ENCODE measurements around the gene COL10A1. TPM values are rescaled to one million over a fixed set of nuclear protein-coding genes. Genes with fewer than 3 reads are reported as not detected.
A peak's percentile ranks its signal among the peaks of the same experiment; 100 is the strongest.

Gene COL10A1
- total RNA-seq, 2 donors from 2014 or later: 0.92 TPM; not detected in 1

DNA sequence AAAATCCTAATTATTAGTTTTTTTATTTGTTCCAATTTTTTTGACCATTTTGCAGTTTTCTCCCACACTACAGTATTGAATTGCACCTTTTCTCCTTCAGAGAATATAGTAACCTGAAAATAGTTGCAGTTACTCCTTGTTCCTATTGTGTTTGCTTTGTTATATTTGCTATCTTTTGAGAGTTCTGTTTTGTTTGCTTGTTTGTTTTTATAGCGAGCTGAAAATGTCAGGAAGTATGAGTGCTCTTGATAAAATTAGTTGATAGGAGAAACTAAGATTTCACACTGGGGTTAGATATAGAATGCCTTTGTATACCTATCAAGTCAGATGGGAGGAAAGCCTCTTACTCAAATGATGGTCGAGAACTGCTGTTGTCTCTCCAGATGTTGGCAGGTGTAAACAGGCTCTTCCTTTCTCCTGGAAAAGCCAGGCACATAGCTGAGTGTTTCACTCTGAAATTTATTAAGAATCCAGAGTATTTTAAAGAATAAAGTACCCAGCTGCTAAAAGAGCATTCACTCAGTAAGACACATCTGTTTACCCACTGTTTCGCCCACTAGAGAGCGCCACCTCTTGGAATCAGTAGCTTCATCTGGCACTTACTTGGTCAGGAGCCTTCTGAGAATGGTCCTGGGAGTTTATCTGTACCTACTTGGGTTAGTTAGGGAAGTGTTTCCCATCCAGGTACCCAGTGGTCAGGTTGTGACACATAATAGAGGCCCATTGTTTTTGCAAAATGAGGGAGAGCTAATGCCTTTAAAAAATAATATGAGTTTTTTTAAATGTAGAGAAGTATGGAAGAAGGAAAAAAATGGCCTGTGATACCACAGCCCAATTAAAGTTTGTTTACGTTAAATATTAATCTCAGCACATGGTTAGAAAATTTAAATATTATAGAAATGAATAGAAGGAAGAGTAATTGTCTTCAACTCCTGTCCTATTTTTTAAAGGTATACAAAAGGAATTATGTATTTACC lies 14.1 kb downstream of the COL10A1 start:
- no peaks in the 10 kb centered on the region for H3K27me3 ChIP-seq (replicated peaks; ENCODE audit: insufficient read depth)
- no peak for DNase-seq (ENCODE audit: low spot score)
- H3K36me3 ChIP-seq: peaks cover 32% of the 10 kb centered on the region
- no peak overlapping the region for H3K4me3 ChIP-seq
- H3K27ac ChIP-seq: no peak overlapping the region
- TF ChIP-seq, protein P1, sequence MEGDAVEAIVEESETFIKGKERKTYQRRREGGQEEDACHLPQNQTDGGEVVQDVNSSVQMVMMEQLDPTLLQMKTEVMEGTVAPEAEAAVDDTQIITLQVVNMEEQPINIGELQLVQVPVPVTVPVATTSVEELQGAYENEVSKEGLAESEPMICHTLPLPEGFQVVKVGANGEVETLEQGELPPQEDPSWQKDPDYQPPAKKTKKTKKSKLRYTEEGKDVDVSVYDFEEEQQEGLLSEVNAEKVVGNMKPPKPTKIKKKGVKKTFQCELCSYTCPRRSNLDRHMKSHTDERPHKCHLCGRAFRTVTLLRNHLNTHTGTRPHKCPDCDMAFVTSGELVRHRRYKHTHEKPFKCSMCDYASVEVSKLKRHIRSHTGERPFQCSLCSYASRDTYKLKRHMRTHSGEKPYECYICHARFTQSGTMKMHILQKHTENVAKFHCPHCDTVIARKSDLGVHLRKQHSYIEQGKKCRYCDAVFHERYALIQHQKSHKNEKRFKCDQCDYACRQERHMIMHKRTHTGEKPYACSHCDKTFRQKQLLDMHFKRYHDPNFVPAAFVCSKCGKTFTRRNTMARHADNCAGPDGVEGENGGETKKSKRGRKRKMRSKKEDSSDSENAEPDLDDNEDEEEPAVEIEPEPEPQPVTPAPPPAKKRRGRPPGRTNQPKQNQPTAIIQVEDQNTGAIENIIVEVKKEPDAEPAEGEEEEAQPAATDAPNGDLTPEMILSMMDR (IDR thresholded peaks at IDR 0.05): peak; percentile 19
- ATAC-seq (ENCODE audit: insufficient number of reproducible peaks, low FRiP score, low read depth): no peak
- H3K9me3 ChIP-seq: no peaks in the 10 kb centered on the region
- peaks cover 2 to 16% of the 10 kb centered on the region in 2 donors for H3K4me1 ChIP-seq (ENCODE audit: control insufficient read depth in 1 of 2, low read depth in 2 of 2)

DNA sequence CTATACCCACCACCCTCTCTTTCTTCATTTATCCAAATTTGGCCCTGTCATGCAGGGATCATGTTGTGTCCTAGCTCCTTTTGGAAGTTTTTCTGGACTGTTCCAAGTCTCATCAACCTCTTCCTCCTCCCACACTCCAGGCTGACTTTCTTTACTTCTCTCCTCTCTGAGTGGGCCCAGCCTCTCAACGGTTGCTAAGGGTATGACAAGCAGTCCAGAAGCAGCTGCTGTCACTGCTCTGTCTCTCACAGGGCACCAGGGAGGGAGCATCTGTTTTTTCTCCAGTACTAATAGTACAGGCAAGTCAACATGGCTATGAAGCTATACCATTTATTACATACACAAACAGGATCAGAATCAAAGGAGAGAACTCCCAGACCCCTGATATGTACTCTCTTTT lies 17.1 kb downstream of the COL10A1 start:
- Histone ChIP-seq H3K27ac (no peak overlapping the region), H3K4me1 (ENCODE audit: control insufficient read depth in 1 of 2, low read depth in 2 of 2) (peaks cover 22 to 32% of the 10 kb centered on the region in 2 donors), H3K27me3 (replicated peaks; ENCODE audit: insufficient read depth) (no peaks in the 10 kb centered on the region), H3K4me3 (no peak overlapping the region), H3K36me3 (peaks cover 27% of the 10 kb centered on the region), H3K9me3 (no peaks in the 10 kb centered on the region)
- ATAC-seq (ENCODE audit: insufficient number of reproducible peaks, low FRiP score, low read depth) (no peak), DNase-seq (ENCODE audit: low spot score) (no peak)
- TF ChIP-seq, protein P1 (IDR thresholded peaks at IDR 0.05): no peak

DNA sequence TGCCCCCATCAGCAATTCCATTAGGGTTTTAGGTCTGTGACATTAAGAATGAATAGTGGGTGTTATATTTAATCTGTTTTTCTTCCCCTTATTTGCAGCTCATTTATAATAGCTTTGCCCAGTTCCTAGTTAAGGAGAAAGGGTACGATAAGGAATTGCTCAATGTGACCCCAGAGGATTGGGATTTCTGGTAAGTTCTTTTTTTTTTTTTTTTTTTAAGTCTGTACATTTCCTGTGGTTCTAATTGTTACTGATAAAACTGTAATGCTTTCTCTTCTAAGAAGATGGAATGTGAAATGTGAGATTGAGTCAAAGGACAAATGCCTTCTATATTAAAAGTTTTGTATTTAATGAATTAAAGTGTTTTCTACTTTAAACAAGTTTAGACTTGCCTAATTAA lies 19.8 kb downstream of the COL10A1 start:
- DNase-seq (ENCODE audit: low spot score) (no peak), ATAC-seq (ENCODE audit: insufficient number of reproducible peaks, low FRiP score, low read depth) (no peak)
- Histone ChIP-seq H3K27me3 (replicated peaks; ENCODE audit: insufficient read depth) (no peaks in the 10 kb centered on the region), H3K27ac (no peak overlapping the region), H3K4me1 (ENCODE audit: control insufficient read depth in 1 of 2, low read depth in 2 of 2) (peaks cover 43 to 56% of the 10 kb centered on the region in 2 donors), H3K4me3 (no peak overlapping the region), H3K36me3 (peaks cover 19% of the 10 kb centered on the region), H3K9me3 (no peaks in the 10 kb centered on the region)
- TF ChIP-seq, protein P1 (IDR thresholded peaks at IDR 0.05): no peak

DNA sequence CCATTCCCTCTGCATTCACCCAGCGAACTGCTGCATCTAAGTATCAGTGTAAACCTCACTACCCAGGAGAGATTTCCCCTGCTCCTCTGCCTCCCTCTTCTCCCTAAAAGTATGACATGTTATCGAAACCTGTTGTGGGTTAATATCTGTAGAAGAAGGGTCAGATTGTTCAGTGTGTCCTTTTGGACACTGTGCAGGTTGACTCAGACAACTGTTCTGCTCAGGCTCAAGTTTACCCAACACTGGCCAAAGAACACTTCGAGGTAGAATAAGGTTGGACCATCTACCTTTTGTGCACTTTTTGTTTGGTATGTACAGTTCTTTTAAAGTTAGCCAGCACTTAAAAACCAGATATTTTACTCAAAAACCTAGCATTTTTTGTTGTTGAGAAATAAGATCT lies 20.7 kb downstream of the COL10A1 start:
- no peak for ATAC-seq (ENCODE audit: insufficient number of reproducible peaks, low FRiP score, low read depth)
- no peaks in the 10 kb centered on the region for H3K27me3 ChIP-seq (replicated peaks; ENCODE audit: insufficient read depth)
- peaks cover 43 to 57% of the 10 kb centered on the region in 2 donors for H3K4me1 ChIP-seq (ENCODE audit: control insufficient read depth in 1 of 2, low read depth in 2 of 2)

DNA sequence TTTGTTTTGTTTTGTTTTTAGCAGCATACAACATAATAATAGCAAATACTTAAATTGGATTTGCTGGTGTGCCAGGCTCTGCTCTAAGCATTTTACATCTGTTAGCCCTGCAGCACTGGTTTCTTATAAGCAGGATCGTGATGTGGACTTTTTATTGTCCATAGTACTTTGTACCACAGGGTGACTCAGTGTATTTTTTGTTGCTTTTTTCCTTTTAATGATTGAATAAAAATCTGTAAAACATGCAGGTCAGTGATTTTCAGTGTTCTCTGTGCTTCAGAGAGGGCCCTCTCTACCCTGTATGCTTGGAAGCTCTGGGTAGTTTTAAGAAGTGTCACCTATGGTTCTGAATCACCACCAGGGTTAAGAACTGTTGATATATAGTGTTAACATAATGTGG lies 21.3 kb downstream of the COL10A1 start:
- Histone ChIP-seq H3K36me3 (peaks cover 11% of the 10 kb centered on the region), H3K9me3 (no peaks in the 10 kb centered on the region), H3K27me3 (replicated peaks; ENCODE audit: insufficient read depth) (no peaks in the 10 kb centered on the region), H3K4me1 (ENCODE audit: control insufficient read depth in 1 of 2, low read depth in 2 of 2) (peaks cover 48 to 63% of the 10 kb centered on the region in 2 donors), H3K27ac (no peak overlapping the region), H3K4me3 (no peak overlapping the region)
- DNase-seq (ENCODE audit: low spot score) (no peak), ATAC-seq (ENCODE audit: insufficient number of reproducible peaks, low FRiP score, low read depth) (no peak)
- TF ChIP-seq, protein P1 (IDR thresholded peaks at IDR 0.05): no peak

More for the DNA sequence above, 20.7 kb downstream of the COL10A1 start:
- Histone ChIP-seq H3K36me3 (peaks cover 12% of the 10 kb centered on the region), H3K9me3 (no peaks in the 10 kb centered on the region), H3K27ac (no peak overlapping the region), H3K4me3 (no peak overlapping the region)
- TF ChIP-seq, protein P1 (IDR thresholded peaks at IDR 0.05): no peak
- DNase-seq (ENCODE audit: low spot score): no peak
